GM12873 (cell line): ENCODE measurements around the gene ADAMTSL1.

Source experiments
- TF ChIP-seq, protein P1 (sequence below): IDR thresholded peaks from 2 replicates; pipeline ENCODE4 v1.5.1; 2012; ENCODE audit warnings: low read depth, mild to moderate bottlenecking, moderate library complexity, low read length, control low read depth; ENCODE audit not compliant: insufficient read depth; ENCODE audit errors: missing control alignments

ADAMTSL1 gene

DNA sequence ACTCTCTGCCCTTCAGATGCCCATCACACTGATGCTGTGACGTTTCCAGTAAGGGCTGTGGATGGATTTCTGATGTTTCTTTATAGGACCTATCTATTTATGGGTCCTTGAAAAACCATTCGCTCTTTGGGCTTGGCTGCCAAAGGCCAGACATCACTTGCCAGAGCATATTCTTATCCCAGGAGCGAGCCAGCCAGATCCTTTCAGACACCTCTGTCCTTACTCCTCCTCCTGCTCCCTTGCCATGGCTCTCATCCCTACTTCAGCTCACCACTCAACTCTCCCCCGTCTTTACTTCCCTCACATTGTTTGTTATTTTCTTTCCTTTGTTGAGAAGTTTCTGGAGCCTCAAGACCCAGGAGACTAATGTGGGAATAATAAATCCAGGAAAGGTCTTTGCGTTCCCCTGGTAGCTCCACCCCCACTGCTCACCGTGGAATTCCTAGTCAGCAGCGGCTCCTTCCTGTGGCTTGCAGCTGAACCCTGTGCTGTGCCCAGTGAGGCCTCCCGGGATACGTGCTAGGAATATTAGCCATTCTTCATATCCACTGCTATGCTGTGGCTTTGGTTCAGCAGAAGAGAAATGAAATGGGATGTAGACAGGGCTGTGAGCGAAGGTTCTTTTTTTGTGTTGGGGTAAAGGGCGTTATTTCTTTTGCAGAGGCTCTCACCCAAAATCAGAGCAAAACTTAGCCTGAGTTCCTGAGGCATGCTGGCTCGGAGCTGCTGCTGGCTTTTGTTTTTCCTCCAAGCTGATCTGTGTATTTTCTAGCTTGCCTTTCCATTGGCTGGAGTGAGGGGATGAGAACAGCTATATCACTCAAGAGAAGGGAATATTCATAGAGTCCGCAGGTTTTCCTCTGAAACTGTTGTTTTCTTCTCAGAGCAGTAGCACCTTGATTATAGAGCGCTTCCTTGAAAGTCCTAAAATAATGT, 387.9 kb downstream of the ADAMTSL1 start:
- TF ChIP-seq, protein P1, sequence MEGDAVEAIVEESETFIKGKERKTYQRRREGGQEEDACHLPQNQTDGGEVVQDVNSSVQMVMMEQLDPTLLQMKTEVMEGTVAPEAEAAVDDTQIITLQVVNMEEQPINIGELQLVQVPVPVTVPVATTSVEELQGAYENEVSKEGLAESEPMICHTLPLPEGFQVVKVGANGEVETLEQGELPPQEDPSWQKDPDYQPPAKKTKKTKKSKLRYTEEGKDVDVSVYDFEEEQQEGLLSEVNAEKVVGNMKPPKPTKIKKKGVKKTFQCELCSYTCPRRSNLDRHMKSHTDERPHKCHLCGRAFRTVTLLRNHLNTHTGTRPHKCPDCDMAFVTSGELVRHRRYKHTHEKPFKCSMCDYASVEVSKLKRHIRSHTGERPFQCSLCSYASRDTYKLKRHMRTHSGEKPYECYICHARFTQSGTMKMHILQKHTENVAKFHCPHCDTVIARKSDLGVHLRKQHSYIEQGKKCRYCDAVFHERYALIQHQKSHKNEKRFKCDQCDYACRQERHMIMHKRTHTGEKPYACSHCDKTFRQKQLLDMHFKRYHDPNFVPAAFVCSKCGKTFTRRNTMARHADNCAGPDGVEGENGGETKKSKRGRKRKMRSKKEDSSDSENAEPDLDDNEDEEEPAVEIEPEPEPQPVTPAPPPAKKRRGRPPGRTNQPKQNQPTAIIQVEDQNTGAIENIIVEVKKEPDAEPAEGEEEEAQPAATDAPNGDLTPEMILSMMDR, result no peak

- TF ChIP-seq, protein P1, result no peak
These were observed 389.8 kb downstream of the ADAMTSL1 start for GRCh38 chr9:18863791-18864190.

DNA sequence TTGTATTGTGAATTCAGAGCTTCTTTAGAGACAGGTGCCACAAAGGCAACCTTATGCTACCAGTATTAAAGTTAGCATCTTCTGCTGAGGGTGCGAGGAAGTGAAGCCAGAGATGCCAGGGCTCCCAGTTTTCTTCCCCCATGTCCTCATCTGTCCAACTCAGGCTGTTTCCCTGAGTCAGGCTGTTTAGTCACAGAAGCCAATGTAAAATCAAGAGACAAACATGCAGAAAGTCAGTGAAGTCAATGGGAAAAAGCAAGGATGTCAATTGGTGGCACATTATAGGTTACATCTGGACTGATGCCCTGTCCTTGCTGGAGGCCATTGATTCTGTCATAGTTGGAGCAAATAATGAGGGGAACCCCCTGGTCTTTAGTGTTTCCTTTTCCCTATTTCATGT, 390.6 kb downstream of the ADAMTSL1 start:
- TF ChIP-seq, protein P1, result no peak

GRCh38 chr9:18865542-18865941, 391.6 kb downstream of the ADAMTSL1 start:
- TF ChIP-seq, protein P1, result no peak

DNA sequence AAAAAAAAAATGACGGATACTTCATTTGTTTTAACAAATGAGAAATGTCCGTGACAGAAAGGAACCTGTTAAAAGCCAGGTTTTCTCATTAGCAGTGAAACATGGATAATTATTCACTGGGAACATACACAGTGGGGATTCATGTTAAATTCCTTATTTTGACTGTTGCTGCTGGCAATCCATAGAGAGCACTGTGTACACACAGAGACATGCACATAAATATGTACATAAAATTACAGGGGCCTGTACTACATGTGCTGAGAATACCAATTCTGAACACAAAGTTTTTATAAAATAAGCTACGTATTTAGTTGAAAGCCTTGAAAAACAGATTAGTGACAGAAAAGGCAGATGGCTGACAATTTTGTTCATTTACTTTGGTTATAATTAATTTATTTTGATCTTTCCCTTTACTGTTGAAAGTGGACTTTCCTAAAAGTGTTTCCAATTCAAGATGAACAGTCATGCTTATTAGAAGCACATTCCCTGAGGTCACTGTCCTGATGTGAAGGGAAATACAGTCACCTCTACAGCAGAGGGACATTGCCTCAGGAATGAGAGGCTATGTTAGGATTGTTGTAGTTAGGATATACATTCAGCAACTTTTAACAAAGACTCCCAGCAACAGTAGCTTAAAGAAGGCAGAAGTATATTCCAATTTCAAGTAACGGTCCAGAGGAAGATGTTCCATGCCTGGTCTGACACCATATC, 392.3 kb downstream of the ADAMTSL1 start:
- TF ChIP-seq, protein P1, result no peak

GRCh38 chr9:18869725-18870124, 395.8 kb downstream of the ADAMTSL1 start:
- TF ChIP-seq, protein P1, result no peak

GRCh38 chr9:18874069-18874468, 400.1 kb downstream of the ADAMTSL1 start:
- TF ChIP-seq, protein P1, result no peak
